Aorta (tissue), 5 donors: ENCODE data around the gene SHISA6. TPM values are rescaled to one million over a fixed set of nuclear protein-coding genes. Genes with fewer than 3 reads are reported as not detected.

Source experiments
- ATAC-seq: fragments of 200-7000 bp; cut with Tn5 transposase; one replicate; pipeline ENCODE4 v1.9.1; 2022; ENCODE audit warnings: moderate library complexity; ENCODE audit not compliant: low FRiP score
- DNase-seq, 2 donors: peaks; one replicate each; pipeline ENCODE4 v3.0.0-alpha.2; 2020
- H3K27ac ChIP-seq, 2 donors: one replicate each; pipeline ENCODE4 v1.5.1; 2013; ENCODE audit warnings: low read length in 2 of 2, mild to moderate bottlenecking in 2 of 2, moderate library complexity in 2 of 2, control low read depth in 1 of 2, inconsistent platforms in 1 of 2, low read depth in 1 of 2
- H3K27me3 ChIP-seq, 2 donors: one replicate each; pipeline ENCODE4 v1.6.1; 2013; ENCODE audit warnings: control low read depth in 1 of 2, low read length in 1 of 2, mild to moderate bottlenecking in 1 of 2, moderate library complexity in 1 of 2; ENCODE audit not compliant: insufficient read depth in 2 of 2, control insufficient read depth in 1 of 2
- H3K36me3 ChIP-seq, 2 donors: one replicate each; pipeline ENCODE4 v1.6.1; 2013; ENCODE audit warnings: control low read depth in 1 of 2, low read length in 1 of 2, mild to moderate bottlenecking in 1 of 2; ENCODE audit not compliant: insufficient read depth in 2 of 2, control insufficient read depth in 1 of 2
- H3K4me1 ChIP-seq, 2 donors: one replicate each; pipeline ENCODE4 v1.6.1; 2013; ENCODE audit warnings: low read length in 2 of 2, control low read depth in 1 of 2, mild to moderate bottlenecking in 1 of 2, moderate library complexity in 1 of 2; ENCODE audit not compliant: insufficient read depth in 2 of 2, control insufficient read depth in 1 of 2
- H3K4me3 ChIP-seq, 2 donors: one replicate each; pipeline ENCODE4 v1.5.1; 2013; ENCODE audit warnings: low read length in 2 of 2, control low read depth in 1 of 2, mild to moderate bottlenecking in 1 of 2
- H3K9me3 ChIP-seq: one replicate; pipeline ENCODE4 v1.6.1; 2013; ENCODE audit warnings: mild to moderate bottlenecking, low read length; ENCODE audit not compliant: control insufficient read depth
- WGBS, 2 donors: extraction: QIAGEN DNeasy Blood & Tissue Kit; methylation state at CpG; one replicate each; pipeline ENCODE4 v1.1.7; 2013; 5-methylcytosine and 5-hydroxymethylcytosine counted together
- intact Hi-C, 2 donors: fragments of 100-400 bp; cut with DNase I; formaldehyde crosslinking; loops; one replicate each; pipeline versions ENCODE4 v1.14.2 to v1.15.0; 2022
- polyA plus RNA-seq, 2 donors: library from polyadenylated mRNA; stranded (reverse); fragments of 200-250 nt; gene quantifications; one replicate each; pipeline ENCODE4 v1.2.3, GENCODE V29; 2013
- total RNA-seq, 2 donors: library from RNA; stranded (reverse); fragmentation: NEBNext Ultra II Directional; extraction: Animal tissue kit (Norgen Biotek cat#: 25700); gene quantifications; one replicate each; pipeline ENCODE4 v1.2.1, GENCODE V29; 2021
- donor health status: healthy with polysubstance abuse.
- donor health status: Bipolar disorder and iron deficiency.
- donor health status: DM: no; HTN: no; CAD: no.
- donor health status: DM: no; HTN: no; CAD: no.
- donor health status: DM: yes; HTN: yes; CAD: no.

SHISA6 gene
- total and polyA plus RNA-seq, 4 donors: 0.13 to 0.48 TPM; not detected in 2

- ATAC-seq: no peak
- 16 to 27% methylated on average over 4 of the region's 4 CpGs for WGBS, 2 donors
- intact Hi-C loops: no loop called here
These were observed 270.7 kb downstream of the SHISA6 start for GRCh38 chr17:11511696-11512095.

GRCh38 chr17:11514565-11514964 lies 273.6 kb downstream of the SHISA6 start:
- H3K4me1 ChIP-seq: no peaks in the 10 kb centered on the region
- H3K27ac ChIP-seq: no peak overlapping the region
- 67 to 69% methylated on average over 2 of the region's 2 CpGs for WGBS, 2 donors
- H3K27me3 ChIP-seq: no peaks in the 10 kb centered on the region
- ATAC-seq: no peak
- intact Hi-C loops: no loop called here
- no peaks in the 10 kb centered on the region for H3K36me3 ChIP-seq
- no peak for DNase-seq
- H3K4me3 ChIP-seq: no peak overlapping the region
- no peaks in the 10 kb centered on the region for H3K9me3 ChIP-seq

More at GRCh38 chr17:11511696-11512095, 270.7 kb downstream of the SHISA6 start:
- Histone ChIP-seq H3K4me1 (no peaks in the 10 kb centered on the region), H3K27me3 (no peaks in the 10 kb centered on the region), H3K4me3 (no peak overlapping the region), H3K36me3 (no peaks in the 10 kb centered on the region), H3K9me3 (peaks cover 1% of the 10 kb centered on the region), H3K27ac (no peak overlapping the region)
- no peak for DNase-seq

- no peaks in the 10 kb centered on the region for H3K4me1 ChIP-seq
- no peak overlapping the region for H3K27ac ChIP-seq
- no peaks in the 10 kb centered on the region for H3K27me3 ChIP-seq
- no peaks in the 10 kb centered on the region for H3K9me3 ChIP-seq
- H3K36me3 ChIP-seq: no peaks in the 10 kb centered on the region
- no peak for ATAC-seq
- DNase-seq: no peak
- no peak overlapping the region for H3K4me3 ChIP-seq
- WGBS, 2 donors: 69 to 70% methylated on average over 4 of the region's 4 CpGs
- intact Hi-C loops: no loop called here
These were observed 274.1 kb downstream of the SHISA6 start for GRCh38 chr17:11514981-11515680.

- DNase-seq: no peak
- Histone ChIP-seq H3K27me3 (no peaks in the 10 kb centered on the region), H3K36me3 (no peaks in the 10 kb centered on the region), H3K4me3 (no peak overlapping the region), H3K9me3 (no peaks in the 10 kb centered on the region), H3K27ac (no peak overlapping the region), H3K4me1 (no peaks in the 10 kb centered on the region)
- ATAC-seq: no peak
- intact Hi-C loops: no loop called here
- WGBS, 2 donors: 51 to 56% methylated on average over 2 of the region's 2 CpGs
These were observed 274.9 kb downstream of the SHISA6 start for GRCh38 chr17:11515901-11516300.

GRCh38 chr17:11535231-11535630 lies 294.2 kb downstream of the SHISA6 start:
- no peak for DNase-seq
- Histone ChIP-seq H3K4me1 (no peaks in the 10 kb centered on the region), H3K27ac (no peak overlapping the region), H3K4me3 (no peak overlapping the region), H3K27me3 (no peaks in the 10 kb centered on the region), H3K36me3 (no peaks in the 10 kb centered on the region), H3K9me3 (peaks cover 1% of the 10 kb centered on the region)
- ATAC-seq: no peak
- intact Hi-C loops: no loop called here
- 57 to 74% methylated on average over 2 of the region's 2 CpGs for WGBS, 2 donors

- Histone ChIP-seq H3K4me3 (no peak overlapping the region), H3K27me3 (no peaks in the 10 kb centered on the region), H3K27ac (no peak overlapping the region), H3K9me3 (peaks cover 8% of the 10 kb centered on the region), H3K4me1 (no peaks in the 10 kb centered on the region), H3K36me3 (no peaks in the 10 kb centered on the region)
- intact Hi-C loops: no loop called here
- ATAC-seq (no peak), DNase-seq (no peak)
- 78 to 79% methylated on average over 5 of the region's 5 CpGs for WGBS, 2 donors
These were observed 297.4 kb downstream of the SHISA6 start for GRCh38 chr17:11538366-11538765.

GRCh38 chr17:11539637-11540036 lies 298.6 kb downstream of the SHISA6 start:
- Histone ChIP-seq H3K9me3 (peaks cover 8% of the 10 kb centered on the region), H3K27ac (no peak overlapping the region), H3K4me1 (no peaks in the 10 kb centered on the region), H3K36me3 (no peaks in the 10 kb centered on the region), H3K27me3 (no peaks in the 10 kb centered on the region), H3K4me3 (no peak overlapping the region)
- intact Hi-C loops: no loop called here
- DNase-seq (no peak), ATAC-seq (no peak)
- WGBS, 2 donors: 78 to 82% methylated on average over 7 of the region's 7 CpGs

- Histone ChIP-seq H3K27ac (no peak overlapping the region), H3K4me1 (no peaks in the 10 kb centered on the region), H3K9me3 (peaks cover 7% of the 10 kb centered on the region), H3K36me3 (no peaks in the 10 kb centered on the region), H3K27me3 (no peaks in the 10 kb centered on the region), H3K4me3 (no peak overlapping the region)
- intact Hi-C loops: no loop called here
- no peak for DNase-seq
- no peak for ATAC-seq
- WGBS, 2 donors: 80% methylated on average over 6 of the region's 6 CpGs
These were observed 304.0 kb downstream of the SHISA6 start for GRCh38 chr17:11545002-11545401.

- ATAC-seq: no peak
- WGBS, 2 donors: 75 to 85% methylated on average over 3 of the region's 3 CpGs
- Histone ChIP-seq H3K4me3 (no peak overlapping the region), H3K27me3 (no peaks in the 10 kb centered on the region), H3K36me3 (no peaks in the 10 kb centered on the region), H3K27ac (no peak overlapping the region), H3K4me1 (no peaks in the 10 kb centered on the region), H3K9me3 (peaks cover 7% of the 10 kb centered on the region)
- no peak for DNase-seq
- intact Hi-C loops: no loop called here
These were observed 304.7 kb downstream of the SHISA6 start for GRCh38 chr17:11545696-11546095.
